WTC11 (cell line): ENCODE measurements around the gene MRPL22.

ENCODE experiments used
- CTCF ChIP-seq: fragments of 200-600 bp; IDR thresholded peaks from 2 replicates; pipeline ENCODE4 v1.8.0; 2022; ENCODE audit warnings: antibody characterized with exemption
- GABPB1 ChIP-seq: sonication (generic); formaldehyde crosslinking; IDR thresholded peaks from 2 replicates; pipeline ENCODE4 v1.8.1; 2023; ENCODE audit warnings: mild to moderate bottlenecking, missing genetic modification reagents
- IRF1 ChIP-seq: sonication (generic); formaldehyde crosslinking; IDR thresholded peaks from 2 replicates; pipeline ENCODE4 v1.8.0; 2023; ENCODE audit warnings: missing genetic modification reagents
- NR2C2 ChIP-seq: sonication (generic); formaldehyde crosslinking; IDR thresholded peaks from 2 replicates; pipeline ENCODE4 v1.8.0; 2022; ENCODE audit warnings: mild to moderate bottlenecking, missing genetic modification reagents
- PREB ChIP-seq: sonication (generic); formaldehyde crosslinking; IDR thresholded peaks from 2 replicates; pipeline ENCODE4 v1.8.1; 2022; ENCODE audit warnings: mild to moderate bottlenecking, missing genetic modification reagents, moderate library complexity, borderline replicate concordance
- SP1 ChIP-seq: sonication (generic); formaldehyde crosslinking; conservative IDR thresholded peaks from 2 replicates; pipeline ENCODE4 v1.8.1; 2022; ENCODE audit warnings: missing genetic modification reagents
- TEAD4 ChIP-seq: sonication (generic); formaldehyde crosslinking; IDR thresholded peaks from 2 replicates; pipeline ENCODE4 v1.8.0; 2022; ENCODE audit warnings: mild to moderate bottlenecking, missing genetic modification reagents

DNA sequence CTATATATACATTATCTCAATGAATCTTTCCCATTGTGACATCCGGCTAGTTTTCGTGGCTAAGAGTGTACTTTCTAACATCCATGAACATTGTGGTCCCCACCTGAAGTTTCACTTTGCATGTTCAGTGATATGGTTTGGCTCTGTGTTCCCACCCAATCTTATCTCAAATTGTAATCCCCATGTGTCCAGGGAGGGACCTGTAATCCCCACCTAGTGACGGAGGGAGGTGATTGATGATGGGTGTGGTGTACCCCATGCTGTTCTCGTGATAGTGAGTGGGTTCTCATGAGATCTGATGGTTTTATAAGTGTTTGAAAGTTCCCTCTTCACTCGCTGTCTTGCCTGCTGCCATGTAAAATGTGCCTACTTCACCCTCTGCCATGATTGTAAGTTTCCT is 28.1 kb downstream of the MRPL22 start:
- TF ChIP-seq CTCF: no peak
- TF ChIP-seq TEAD4 (CRISPR knock-in tag): no peak
- TF ChIP-seq GABPB1 (CRISPR knock-in tag): no peak
- TF ChIP-seq SP1 (CRISPR knock-in tag): no peak
- no peak for TF ChIP-seq IRF1 (CRISPR knock-in tag)
- no peak for TF ChIP-seq NR2C2 (CRISPR knock-in tag)
- no peak for TF ChIP-seq PREB
